Measurements from ENCODE around the gene ERN2. TPM values are rescaled to one million over a fixed set of nuclear protein-coding genes. Genes with fewer than 3 reads are reported as not detected.

ERN2 gene
- total RNA-seq, 1 experiment from 2014 or later: 3.9 TPM

DNA sequence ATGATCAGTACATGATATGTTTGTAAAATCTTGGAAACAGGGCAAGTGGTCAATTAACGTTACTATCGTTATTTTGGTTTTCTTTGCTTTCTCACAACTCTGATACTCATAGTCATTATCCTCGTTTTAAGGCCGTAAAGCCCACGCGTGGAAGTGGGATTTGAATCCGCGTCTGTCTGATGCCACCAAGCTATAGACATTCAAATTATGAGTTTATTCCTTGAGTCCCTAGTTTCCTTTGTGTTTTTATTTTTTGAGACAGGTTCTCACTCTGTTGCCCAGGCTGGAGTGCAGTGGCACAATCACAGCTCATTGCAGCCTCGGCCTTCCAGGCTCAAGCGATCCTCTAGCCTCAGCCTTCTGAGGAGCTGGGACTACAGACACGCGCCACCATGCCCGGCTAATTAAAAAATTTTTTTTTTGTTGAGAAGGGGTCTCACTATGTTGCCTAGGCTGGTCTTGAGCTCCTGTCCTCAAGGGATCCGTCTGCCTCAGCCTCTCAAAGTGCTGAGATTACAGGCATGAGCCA lies 70.7 kb downstream of the ERN2 start:
- H3K9me2 ChIP-seq (ENCODE audit: insufficient read depth): no peaks in the 10 kb centered on the region
- TSS peak; percentile 36 for BruUV-seq (replicated peaks)
- peaks cover 70% of the 10 kb centered on the region for H3K79me2 ChIP-seq (ENCODE audit: low read depth)
- peak overlapping the region; percentile 96 for H3K4me2 ChIP-seq
- H2AFZ ChIP-seq: peak overlapping the region; percentile 97
- POLR2A ChIA-PET (ENCODE audit: unreplicated experiment): no interaction called here
- no peak for TF ChIP-seq EZH2 (IDR thresholded peaks at IDR 0.05; ENCODE audit: low read depth)
- TF ChIP-seq, protein P1, sequence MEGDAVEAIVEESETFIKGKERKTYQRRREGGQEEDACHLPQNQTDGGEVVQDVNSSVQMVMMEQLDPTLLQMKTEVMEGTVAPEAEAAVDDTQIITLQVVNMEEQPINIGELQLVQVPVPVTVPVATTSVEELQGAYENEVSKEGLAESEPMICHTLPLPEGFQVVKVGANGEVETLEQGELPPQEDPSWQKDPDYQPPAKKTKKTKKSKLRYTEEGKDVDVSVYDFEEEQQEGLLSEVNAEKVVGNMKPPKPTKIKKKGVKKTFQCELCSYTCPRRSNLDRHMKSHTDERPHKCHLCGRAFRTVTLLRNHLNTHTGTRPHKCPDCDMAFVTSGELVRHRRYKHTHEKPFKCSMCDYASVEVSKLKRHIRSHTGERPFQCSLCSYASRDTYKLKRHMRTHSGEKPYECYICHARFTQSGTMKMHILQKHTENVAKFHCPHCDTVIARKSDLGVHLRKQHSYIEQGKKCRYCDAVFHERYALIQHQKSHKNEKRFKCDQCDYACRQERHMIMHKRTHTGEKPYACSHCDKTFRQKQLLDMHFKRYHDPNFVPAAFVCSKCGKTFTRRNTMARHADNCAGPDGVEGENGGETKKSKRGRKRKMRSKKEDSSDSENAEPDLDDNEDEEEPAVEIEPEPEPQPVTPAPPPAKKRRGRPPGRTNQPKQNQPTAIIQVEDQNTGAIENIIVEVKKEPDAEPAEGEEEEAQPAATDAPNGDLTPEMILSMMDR (conservative IDR thresholded peaks at IDR 0.05): no peak
- CTCF ChIA-PET: interaction anchor here (0.7 kb wide), 1 partner anchor 48 kb away, joined by 6 read pairs; no protein-coding TSS in a partner anchor
- no peak overlapping the region for H3K27ac ChIP-seq
- peaks cover 13% of the 10 kb centered on the region; the same call in 1 of the 2 replicates for H4K20me1 ChIP-seq (ENCODE audit: insufficient read depth)
- no peaks in the 10 kb centered on the region for H3K27me3 ChIP-seq (ENCODE audit: insufficient read depth, low read depth)
- intact Hi-C loops (cut with micrococcal nuclease; ENCODE audit: unreplicated experiment): loop anchor here (5.0 kb wide), 1 partner anchor 45 kb away; the partner anchor contains the start of gene NDUFAB1
- peak overlapping the region; percentile 87 for H3K4me3 ChIP-seq
- no peaks in the 10 kb centered on the region for H3K9me3 ChIP-seq (ENCODE audit: insufficient read depth, low read depth)
- H3F3A ChIP-seq (ENCODE audit: insufficient read depth, low read depth): peaks cover 5% of the 10 kb centered on the region; the same call in 1 of the 2 replicates
- peaks cover 14% of the 10 kb centered on the region for H3K4me1 ChIP-seq (replicated peaks; ENCODE audit: insufficient read depth)
- H3K36me3 ChIP-seq (ENCODE audit: low read depth): peaks cover 26% of the 10 kb centered on the region
- no peak for DNase-seq

DNA sequence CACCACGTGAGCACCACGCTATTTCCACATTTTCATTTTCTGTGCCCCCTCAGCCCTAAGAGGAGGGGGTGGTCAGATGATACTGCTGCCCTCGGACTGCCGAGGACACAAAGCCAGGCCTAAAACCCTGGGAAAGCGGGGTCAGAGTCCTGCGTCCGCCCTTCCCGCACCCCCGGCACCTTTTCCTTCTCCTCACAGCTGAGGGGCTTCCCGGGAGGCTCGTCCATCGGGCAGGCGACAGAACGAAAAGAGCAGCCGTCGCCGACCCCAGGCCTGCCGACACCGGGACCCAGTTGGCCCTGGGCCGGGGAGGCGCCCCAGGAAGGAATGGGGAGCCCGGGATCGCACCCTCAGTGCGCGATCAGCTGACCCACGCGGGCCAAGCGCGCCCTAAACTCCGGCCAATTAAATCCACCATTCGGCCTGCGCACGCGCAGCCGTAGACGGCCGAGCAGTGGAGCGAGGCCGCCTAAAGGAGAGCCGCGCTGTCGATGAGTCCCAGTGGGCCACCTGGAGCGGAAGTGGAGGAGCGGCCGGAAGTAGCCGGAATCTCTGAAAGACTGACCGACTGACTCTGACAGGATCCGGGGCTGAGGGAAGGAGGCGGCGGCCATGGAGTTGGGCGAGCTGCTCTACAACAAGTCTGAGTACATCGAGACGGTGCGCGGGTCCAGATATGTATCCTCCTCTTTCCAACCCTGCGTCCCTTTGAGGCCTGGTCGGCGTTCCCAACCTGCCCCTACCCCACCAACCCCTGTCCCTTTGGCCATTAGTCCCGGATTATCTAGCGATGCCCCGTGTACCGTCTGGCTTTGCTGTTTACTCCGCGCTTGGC lies 71.9 kb downstream of the ERN2 start, which contains the start of the genes DCTN5 and PALB2:
Gene DCTN5 (plus strand): TSS at position 536 of the 835 bp plus-strand sequence. CDS start 77 bp downstream, at position 613.
Gene PALB2 (minus strand): TSS at position 380 of the 835 bp plus-strand sequence. CDS start 153 bp downstream, at position 227.
- Histone ChIP-seq H3F3A (ENCODE audit: insufficient read depth, low read depth) (peaks cover 5% of the 10 kb centered on the region; the same call in 1 of the 2 replicates), H3K79me2 (ENCODE audit: low read depth) (peaks cover 61% of the 10 kb centered on the region), H3K27me3 (ENCODE audit: insufficient read depth, low read depth) (no peaks in the 10 kb centered on the region), H3K36me3 (ENCODE audit: low read depth) (peaks cover 24% of the 10 kb centered on the region), H3K4me2 (peak within 1 kb of the TSS; percentile 96), H3K4me1 (replicated peaks; ENCODE audit: insufficient read depth) (peaks cover 14% of the 10 kb centered on the region), H3K4me3 (peak within 1 kb of the TSS; percentile 87), H3K9me3 (ENCODE audit: insufficient read depth, low read depth) (no peaks in the 10 kb centered on the region), H2AFZ (peak within 1 kb of the TSS; percentile 97), H4K20me1 (ENCODE audit: insufficient read depth) (peaks cover 2% of the 10 kb centered on the region; the same call in 1 of the 2 replicates), H3K9me2 (ENCODE audit: insufficient read depth) (no peaks in the 10 kb centered on the region), H3K27ac (peak within 1 kb of the TSS; percentile 38)
- peak; percentile 90 to 93 for DNase-seq
- intact Hi-C loops (cut with micrococcal nuclease; ENCODE audit: unreplicated experiment): loop anchor here (1.0 to 5.0 kb wide), 2 partner anchors 44 to 84 kb away; partner anchors contain the start of genes EARS2, NDUFAB1 and UBFD1
- no peak for TF ChIP-seq EZH2 (IDR thresholded peaks at IDR 0.05; ENCODE audit: low read depth)
- TF ChIP-seq, protein P1 (conservative IDR thresholded peaks at IDR 0.05): no peak
- BruUV-seq (replicated peaks): no TSS peak
- ChIA-PET POLR2A (ENCODE audit: unreplicated experiment) (interaction anchor here (0.5 kb wide), 1 partner anchor 27 kb away, joined by 3 read pairs; no protein-coding TSS in a partner anchor), CTCF (interaction anchor here (0.5 kb wide), 1 partner anchor 513 kb away, joined by 9 read pairs; no protein-coding TSS in a partner anchor)

DNA sequence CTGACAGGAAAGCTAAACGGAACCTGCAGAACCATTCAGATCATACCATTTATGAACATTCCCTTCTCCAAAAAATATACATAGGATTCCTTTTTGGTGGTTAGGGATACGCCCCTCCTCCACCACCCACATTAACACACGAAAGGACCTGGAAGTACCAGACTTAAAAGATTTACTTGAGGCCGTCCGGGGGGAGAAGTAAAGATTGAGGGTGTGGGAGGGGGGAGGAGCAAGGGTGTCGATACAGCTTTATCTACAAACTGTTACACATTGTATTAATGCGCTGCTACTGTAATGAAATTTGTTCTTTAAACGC lies 72.4 kb downstream of the ERN2 start:
- H3K27me3 ChIP-seq (ENCODE audit: insufficient read depth, low read depth): no peaks in the 10 kb centered on the region
- ChIA-PET POLR2A (ENCODE audit: unreplicated experiment) (no interaction called here), CTCF (interaction anchor here (0.5 kb wide), 1 partner anchor 222 kb away, joined by 4 read pairs; no protein-coding TSS in a partner anchor)
- peaks cover 55% of the 10 kb centered on the region for H3K79me2 ChIP-seq (ENCODE audit: low read depth)
- H3K4me2 ChIP-seq: peak overlapping the region; percentile 96
- TF ChIP-seq, protein P1 (conservative IDR thresholded peaks at IDR 0.05): no peak
- no peak for TF ChIP-seq EZH2 (IDR thresholded peaks at IDR 0.05; ENCODE audit: low read depth)
- H3K9me3 ChIP-seq (ENCODE audit: insufficient read depth, low read depth): no peaks in the 10 kb centered on the region
- no peaks in the 10 kb centered on the region for H3K9me2 ChIP-seq (ENCODE audit: insufficient read depth)
- H3F3A ChIP-seq (ENCODE audit: insufficient read depth, low read depth): peaks cover 5% of the 10 kb centered on the region; the same call in 1 of the 2 replicates
- peak overlapping the region; percentile 38; the same call in 1 of the 2 replicates for H3K27ac ChIP-seq
- peak overlapping the region; percentile 97 for H2AFZ ChIP-seq
- H3K4me3 ChIP-seq: peak overlapping the region; percentile 87
- intact Hi-C loops (cut with micrococcal nuclease; ENCODE audit: unreplicated experiment): loop anchor here (5.0 kb wide), 1 partner anchor 43 kb away; the partner anchor contains the start of gene NDUFAB1
- no peaks in the 10 kb centered on the region for H4K20me1 ChIP-seq (ENCODE audit: insufficient read depth)
- H3K4me1 ChIP-seq (replicated peaks; ENCODE audit: insufficient read depth): peaks cover 14% of the 10 kb centered on the region
- BruUV-seq (replicated peaks): no TSS peak
- H3K36me3 ChIP-seq (ENCODE audit: low read depth): peaks cover 23% of the 10 kb centered on the region
- no peak for DNase-seq

All from PC-9 (cell line).